Measurements from ENCODE around the gene KAT2B.

Gene KAT2B

DNA sequence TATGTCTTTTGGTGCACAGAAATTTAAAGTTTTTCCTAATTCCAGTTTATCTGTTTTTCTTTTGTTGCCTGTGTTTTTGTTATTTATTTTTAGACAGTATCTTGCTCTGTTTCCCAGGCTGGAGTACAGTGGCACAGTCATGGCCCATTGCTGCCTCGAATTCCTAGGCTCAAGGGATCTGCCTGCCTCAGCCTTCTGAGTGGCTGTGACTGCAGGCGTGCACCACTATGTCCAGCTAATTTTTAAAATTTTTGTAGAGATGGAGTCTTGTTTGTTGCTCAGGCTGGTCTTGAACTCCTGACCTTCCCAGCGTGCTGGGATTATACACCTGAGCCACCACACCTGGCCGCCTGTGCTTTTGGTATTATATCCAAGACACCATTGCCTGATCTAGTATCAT is 22.8 kb downstream of the KAT2B start:
- in situ Hi-C loops (cut with HindIII; ENCODE audit: low sequenced_read_pairs), result no loop called here

DNA sequence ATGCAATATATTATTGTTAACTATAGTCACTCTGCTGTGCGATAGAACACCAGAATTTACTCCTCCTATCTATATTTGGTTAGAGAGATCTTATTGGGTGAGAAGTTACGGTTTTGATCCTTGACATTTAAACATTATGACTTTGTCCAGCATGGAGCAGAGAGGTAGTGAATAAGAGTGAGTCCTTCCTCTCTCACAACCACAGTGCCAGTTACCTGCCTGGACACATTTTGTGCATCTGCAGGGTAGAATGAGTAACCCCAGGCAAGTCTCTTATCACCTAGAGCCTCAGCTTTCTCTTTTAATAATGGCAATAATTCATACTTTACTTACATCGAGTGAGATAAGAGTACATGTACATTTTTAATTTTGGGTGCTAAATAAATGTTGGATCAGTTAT is 24.1 kb downstream of the KAT2B start:
- in situ Hi-C loops (cut with HindIII; ENCODE audit: low sequenced_read_pairs), result no loop called here

DNA sequence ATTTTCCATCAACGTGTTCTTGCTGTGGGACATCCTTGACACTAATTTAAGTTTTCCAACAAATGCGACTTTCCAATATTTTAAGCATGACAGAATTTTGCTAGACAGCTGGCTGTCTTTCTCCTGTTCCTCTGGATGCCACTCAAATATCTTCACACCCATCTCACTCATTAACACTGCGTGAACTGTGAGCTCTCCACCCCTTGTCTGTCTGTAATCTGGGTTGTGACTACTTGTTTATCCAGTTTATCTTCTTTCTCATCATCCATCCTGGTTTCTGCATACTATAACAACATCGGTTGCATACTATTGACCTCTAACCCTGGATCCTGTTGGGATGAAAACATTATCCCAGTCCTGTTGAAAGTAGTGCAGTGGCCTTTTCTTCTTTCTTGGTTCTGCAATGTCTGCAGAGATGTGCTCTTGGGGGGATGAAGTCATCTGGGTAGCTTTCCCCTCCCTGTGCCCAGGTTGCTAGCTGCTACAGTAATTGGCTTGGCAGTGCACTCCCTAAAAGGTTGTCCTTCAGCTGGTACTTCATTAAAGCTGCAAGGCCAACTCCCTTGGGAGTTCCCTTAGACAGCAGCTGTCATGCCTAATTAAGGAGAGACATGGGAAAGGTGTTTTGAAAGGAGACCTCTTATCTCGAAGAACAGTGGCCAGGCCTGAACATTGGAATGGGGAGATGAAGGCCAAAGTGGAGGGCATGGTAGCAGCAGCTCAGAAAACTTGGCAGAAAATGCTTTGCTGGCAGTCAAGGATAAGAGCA is 24.7 kb downstream of the KAT2B start:
- in situ Hi-C loops (cut with HindIII; ENCODE audit: low sequenced_read_pairs), result no loop called here

DNA sequence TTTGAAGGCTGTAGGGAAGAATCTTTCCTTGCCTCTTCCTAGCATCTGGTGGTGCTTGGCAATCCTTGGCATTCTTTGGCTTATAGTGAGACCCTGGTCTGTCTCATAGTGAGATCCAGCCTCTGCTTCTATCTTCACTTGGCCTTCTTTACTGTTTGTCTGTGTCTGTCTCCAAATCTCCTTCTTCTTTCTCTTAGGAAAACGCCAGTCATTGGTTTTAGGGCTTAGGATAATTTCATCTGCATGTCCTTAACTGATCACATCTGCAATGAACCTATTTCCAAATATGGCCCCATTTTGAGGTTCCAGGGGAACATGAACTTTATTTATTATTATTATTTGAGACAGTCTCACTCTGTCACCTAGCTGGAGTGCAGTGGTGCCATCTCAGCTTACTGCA is 25.8 kb downstream of the KAT2B start:
- in situ Hi-C loops (cut with HindIII; ENCODE audit: low sequenced_read_pairs), result no loop called here

DNA sequence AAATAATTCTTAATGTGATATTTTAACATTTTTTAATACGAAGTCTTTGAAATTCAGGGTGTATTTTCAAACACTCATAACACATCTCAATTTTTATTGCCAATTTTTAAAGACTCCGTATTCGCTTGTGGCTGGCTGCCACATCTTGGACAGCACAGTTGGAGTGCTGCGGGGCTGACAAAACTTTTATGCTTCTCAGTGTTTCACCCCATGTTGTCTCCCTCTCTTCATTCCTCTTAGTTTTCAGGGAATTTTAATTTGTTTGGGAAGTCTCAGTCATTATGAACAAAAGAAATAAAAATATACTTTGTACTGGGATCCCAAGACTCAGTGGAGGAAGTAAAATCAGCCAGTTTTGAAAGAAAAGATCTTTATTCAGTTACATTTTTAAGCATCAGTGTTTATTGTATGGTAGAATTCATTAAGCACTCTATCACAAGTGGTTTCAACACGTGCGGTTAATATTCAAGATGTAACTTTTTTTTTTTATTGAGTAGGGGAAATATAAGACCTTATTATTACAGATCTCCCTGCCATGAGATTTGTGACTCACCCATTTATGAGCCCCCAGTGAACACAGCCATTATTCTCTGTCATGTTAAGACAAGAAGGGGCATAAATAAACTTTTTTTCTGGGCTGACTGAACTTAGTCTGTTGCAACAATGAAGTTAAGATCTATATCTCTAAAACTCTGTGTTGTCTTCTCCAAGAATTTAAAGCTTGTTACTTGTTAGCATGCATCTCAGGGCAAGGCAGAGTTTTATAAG is 26.8 kb downstream of the KAT2B start:
- in situ Hi-C loops (cut with HindIII; ENCODE audit: low sequenced_read_pairs), result no loop called here

DNA sequence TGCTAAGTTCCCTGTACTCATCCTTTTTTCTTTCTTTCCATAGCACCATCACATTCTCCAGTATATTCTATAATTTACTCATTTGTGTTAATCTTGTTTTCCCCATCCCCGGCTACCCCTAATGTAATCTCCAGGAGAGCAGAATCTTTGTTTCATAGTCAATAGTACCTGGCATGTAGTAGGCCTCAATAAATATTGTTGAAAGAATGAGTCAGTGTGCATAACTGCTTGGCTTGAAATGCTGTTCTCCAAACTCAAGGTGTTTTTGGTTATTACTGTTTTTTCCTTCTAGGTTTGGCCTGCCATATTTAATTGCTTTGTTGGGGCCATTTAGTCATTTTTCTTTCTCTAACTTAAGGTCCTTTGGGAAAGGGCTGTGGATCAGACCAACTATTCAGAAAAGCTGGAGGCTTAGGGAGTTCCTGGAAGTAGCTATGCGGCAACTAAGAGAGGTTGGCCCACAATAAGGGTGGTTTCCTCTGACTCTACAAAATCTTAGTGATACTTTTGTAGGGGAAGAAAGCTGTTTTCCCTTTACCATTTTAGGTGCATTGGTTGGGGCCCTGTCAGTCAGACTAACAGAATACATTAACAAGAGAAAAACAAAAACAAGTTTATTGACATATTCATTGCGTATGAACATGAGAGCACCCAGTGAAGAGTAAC is 28.4 kb downstream of the KAT2B start:
- in situ Hi-C loops (cut with HindIII; ENCODE audit: low sequenced_read_pairs), result no loop called here

DNA sequence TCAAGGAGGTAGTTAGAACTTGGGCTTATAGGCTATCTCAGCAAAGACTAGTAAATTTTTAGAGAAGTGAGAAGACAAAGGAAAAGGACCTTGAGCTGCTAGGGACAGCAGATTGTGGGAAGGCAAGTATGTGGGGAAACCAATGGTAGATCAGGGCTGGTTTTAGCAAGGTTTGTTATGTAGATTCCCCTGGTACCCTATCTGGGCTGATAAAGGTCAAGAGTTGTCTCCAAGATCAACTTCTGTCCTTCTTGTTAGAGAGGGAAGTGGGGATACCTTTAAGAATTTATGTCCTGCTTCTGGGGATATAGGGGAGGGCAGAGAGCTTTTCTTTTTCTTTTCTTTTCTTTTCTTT is 28.9 kb downstream of the KAT2B start:
- in situ Hi-C loops (cut with HindIII; ENCODE audit: low sequenced_read_pairs), result no loop called here

DNA sequence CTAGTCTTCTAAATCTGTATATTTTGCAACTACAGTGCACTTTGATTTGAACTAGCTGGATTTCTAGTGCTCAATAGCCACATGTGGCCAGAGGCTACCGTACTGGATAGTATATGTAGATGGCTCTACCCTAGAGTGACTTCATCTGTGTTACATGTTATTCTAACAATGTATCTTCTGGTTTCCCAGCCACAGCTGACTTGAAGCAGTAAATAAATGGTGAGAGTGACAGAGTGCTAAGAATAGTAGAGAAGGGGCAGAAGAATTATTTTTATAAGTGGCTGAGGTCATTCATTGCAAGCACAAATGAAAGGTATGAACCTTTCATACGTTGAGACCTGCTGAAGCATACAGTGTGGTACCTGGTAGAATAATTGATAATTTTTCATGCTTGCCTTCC is 30.9 kb downstream of the KAT2B start:
- in situ Hi-C loops (cut with HindIII; ENCODE audit: low sequenced_read_pairs), result no loop called here

DNA sequence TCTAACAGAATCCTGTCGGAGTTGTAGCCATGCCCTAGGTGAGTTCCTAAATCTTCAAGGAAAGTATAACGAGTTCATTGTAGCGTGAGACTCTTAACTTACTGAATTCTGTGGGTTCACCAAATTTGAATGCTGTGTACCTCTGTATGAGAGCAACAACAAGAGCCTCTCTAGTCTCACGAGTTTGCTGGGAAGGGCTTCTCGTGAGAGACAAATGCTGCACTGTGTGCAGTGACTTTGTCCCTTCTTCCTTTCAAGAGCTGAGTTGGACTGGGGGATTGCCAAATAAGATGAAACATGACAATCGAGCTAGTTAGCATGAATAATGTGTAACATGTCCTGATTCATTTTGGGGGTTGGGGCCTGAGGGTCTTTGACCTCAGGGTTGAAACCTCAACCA is 32.2 kb downstream of the KAT2B start:
- in situ Hi-C loops (cut with HindIII; ENCODE audit: low sequenced_read_pairs), result no loop called here

DNA sequence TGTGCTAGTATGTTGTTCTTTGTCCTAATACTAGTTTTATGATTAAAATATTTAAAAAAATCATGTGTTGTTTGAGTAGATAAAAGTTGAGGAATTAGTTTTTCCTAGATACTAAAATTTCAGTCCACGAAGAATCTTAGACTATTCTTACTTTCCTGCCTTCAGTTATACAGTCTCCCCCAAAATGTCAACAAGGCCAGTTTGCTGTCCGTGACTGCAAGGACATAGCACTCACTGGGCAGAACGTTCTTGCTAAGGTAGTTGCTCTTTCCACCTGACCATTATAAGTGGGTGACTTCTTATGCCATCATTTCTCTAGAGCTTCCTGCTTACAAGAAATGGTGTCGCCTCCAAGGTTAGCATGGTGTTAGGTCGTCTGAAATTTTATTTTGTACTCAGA is 32.8 kb downstream of the KAT2B start:
- in situ Hi-C loops (cut with HindIII; ENCODE audit: low sequenced_read_pairs), result no loop called here

DNA sequence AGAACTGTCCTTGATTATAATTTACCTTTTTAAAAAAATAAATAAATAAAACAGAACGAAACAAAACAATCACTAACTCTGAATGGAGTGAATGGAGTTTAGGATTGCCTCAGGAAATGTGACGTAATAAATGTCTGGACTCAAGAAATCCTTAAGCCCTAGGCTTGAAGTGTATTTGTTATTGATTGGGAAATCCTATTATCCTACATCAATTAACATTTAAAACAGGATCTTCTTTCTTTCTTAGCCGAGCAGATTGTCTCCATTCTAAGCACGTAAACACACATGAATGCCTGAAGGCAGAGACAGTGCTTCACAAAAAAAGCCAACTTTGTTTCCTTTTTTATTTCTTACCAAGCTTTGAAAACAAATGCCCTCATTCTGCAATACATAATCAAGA is 33.4 kb downstream of the KAT2B start:
- in situ Hi-C loops (cut with HindIII; ENCODE audit: low sequenced_read_pairs), result no loop called here

DNA sequence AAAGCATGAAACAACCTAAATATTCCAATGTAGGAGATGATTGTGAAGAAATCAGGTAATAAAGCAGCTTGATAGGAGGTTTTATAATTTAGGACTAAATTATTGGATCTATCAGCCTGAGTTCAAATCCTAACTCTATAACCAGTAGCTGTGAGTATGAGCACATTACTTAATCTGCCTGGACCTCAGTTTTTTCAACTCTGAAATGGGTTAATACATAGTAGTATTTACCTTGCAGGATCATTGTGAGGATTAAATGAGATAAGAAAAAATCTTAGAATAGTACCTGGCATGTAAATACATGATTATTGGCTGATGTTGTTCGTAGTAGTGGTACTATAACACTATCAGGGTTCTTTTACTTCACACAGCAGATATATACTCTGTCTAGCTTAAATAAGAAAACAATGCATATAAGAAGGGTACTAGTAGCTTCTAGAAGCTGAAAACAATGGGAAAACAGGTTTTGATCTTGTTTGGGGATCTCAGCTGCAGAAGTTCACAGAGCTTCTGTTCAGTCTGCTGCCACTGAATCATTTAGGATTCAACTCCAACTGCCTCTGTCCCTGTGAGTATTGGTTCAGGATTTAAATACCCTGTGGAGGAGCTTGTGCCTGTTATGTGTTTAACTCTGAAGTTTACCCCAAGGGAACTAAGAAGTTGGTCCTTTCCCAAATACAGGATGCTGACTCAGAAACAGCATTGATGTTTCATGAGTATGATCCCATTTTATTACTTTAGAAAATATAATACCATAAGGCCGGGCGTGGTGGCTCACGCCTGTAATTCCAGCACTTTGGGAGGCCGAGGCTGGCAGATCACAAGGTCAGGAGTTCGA is 34.2 kb downstream of the KAT2B start:
- in situ Hi-C loops (cut with HindIII; ENCODE audit: low sequenced_read_pairs), result no loop called here

DNA sequence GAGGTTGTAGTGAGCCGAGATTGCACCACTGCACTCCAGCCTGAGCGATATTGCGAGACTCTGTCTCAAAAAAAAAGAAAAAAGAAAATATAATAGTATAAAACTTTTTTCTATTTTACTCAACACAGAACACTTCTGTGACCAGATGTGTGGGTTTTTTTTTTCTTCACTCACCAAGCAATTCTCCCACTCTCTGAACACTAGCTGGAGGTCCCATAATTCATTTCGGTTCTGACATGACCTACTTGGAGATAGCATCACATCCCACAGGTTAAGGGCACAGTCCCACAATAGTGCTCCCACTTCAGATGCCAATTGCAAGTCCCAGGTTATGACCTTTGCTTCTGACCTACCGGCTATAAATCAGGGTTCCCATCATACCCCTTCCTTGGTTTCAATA is 35.0 kb downstream of the KAT2B start:
- in situ Hi-C loops (cut with HindIII; ENCODE audit: low sequenced_read_pairs), result no loop called here

DNA sequence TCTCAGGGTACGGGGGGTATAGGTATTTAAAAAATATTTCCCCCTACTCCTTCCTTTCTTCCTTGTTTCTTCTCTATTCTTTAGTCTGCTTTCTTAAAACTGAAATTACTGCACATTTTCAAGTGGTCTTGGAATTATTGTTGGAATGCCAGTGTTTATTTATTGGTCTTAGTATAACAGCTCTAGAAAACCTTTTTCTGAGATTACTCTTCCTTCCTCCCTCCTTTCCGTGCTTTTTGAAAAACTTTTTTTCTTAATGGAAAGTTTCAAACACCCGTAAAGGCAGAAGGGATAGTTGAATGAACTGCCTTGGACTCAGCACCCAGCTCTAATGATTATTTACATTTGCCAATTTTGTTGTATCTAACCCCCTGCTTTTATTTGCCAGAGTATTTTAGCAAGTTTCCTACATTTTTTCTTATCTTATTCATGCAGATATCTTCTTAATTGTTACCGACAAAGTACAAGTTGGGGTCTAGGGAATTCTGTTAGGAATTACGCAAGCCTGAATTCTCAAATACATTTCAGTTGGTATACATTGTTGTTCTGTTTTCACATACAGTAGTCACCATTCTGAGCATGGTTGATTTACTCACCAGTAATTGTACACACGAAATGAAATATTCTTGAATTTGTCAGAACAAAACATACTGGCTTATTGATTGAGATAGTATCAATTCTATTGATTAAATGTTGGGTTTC is 36.2 kb downstream of the KAT2B start:
- in situ Hi-C loops (cut with HindIII; ENCODE audit: low sequenced_read_pairs), result no loop called here

DNA sequence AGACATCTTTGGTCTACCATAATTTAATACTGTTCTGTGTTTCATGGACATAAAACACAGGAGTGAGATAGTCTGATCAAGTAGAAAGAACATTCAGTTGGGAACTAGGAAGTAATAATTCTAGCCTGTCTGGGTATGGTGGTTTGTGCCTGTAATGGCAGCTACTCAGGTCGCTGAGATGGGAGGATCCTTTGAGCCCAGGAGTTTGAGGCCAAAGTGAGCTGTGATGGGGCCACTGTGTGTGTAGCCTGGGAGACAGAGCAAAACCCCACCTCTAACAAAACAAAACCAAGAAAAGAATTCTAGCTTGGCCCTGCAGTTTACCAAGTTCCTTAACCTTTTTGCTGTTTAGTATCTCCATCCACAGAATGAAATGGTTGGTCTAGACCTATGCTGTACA is 36.8 kb downstream of the KAT2B start:
- in situ Hi-C loops (cut with HindIII; ENCODE audit: low sequenced_read_pairs), result no loop called here

DNA sequence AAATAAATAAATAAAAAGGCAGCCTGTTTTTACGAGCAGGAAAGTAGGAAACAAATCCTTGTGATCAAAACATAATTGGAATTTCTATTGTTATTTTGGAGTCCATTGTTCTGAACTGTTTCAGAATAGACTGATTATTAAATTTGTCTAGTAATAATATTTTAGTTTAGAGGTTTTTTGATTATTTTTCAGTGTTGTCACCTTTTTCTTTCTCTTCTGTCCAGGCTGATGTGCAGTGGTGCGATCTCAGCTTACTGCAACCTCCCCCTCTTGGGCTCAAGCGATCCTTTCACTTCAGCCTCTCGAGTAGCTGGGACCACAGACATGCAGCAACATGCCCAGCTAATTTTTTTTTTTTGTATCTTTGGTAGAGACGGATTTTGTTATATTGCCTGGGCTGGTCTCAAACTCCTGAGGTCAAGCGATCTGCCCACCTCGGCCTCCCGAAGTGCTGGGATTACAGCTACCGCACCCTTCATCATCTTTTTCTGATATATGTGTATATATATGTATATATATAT is 38.0 kb downstream of the KAT2B start:
- in situ Hi-C loops (cut with HindIII; ENCODE audit: low sequenced_read_pairs), result no loop called here

DNA sequence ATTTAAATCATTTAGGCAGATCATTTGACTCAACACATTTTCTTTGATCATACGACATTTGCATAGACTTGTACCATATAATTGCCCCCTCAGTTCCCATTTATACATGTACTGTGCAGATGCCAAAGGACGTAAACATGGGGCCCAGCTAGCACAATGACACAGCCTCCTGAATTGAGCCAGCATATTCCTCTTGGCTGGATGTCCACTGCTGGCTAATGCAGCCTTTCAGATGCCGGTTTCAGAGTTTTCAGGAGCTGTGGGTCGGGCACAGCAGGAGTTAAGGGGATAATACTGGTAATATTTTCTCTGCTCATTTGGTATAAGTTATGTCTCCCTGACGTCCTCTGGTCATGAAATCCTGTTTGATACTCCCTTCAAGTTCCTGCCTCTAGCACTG is 39.4 kb downstream of the KAT2B start:
- in situ Hi-C loops (cut with HindIII; ENCODE audit: low sequenced_read_pairs), result no loop called here

DNA sequence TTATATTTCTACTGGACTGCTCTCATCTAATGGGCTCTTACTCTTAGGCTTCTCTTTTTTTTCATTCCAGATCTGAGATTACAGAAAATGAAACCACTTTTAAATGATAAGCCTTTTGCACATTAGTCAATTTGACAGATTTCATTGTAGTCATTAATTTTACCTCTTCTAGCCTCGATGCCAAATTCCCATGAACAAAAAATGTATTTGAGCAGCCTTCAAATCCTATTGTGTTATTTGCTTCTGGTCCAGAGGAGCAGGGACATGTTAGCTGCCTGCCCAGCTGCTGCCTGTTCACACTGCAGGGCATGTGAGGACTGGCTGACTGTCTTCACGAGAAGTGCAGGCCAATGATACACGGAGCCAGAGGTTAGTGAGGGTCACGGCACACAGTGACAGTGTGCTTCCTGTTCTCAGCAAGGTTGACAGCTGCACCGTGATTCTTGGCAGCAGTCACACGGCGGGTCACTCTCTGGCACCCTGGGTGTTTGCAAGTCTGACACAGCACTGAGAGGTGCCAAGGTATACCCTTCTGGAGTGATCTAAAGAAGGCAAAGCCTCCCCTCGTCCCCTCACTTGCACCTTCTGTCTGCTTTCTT is 40.8 kb downstream of the KAT2B start:
- in situ Hi-C loops (cut with HindIII; ENCODE audit: low sequenced_read_pairs), result no loop called here

DNA sequence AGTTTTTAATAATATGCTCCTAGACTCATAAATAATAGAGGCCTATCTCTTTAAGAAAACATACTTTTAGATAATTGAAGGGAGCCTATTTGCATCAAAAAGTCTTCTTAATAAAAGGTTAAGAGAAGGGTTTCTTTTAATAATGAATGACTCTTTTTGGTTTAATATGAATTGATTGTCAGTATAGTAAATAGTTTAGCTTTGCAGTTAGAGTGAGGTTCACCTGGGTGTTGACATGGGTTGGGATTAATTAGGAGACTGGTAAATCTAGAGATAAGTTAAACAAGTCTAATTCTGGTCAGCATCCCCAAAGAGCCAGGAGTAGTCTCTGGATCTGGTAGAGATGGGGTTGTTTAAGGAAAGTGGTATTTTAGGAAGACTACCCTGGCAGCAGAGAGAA is 43.0 kb downstream of the KAT2B start:
- in situ Hi-C loops (cut with HindIII; ENCODE audit: low sequenced_read_pairs), result no loop called here

DNA sequence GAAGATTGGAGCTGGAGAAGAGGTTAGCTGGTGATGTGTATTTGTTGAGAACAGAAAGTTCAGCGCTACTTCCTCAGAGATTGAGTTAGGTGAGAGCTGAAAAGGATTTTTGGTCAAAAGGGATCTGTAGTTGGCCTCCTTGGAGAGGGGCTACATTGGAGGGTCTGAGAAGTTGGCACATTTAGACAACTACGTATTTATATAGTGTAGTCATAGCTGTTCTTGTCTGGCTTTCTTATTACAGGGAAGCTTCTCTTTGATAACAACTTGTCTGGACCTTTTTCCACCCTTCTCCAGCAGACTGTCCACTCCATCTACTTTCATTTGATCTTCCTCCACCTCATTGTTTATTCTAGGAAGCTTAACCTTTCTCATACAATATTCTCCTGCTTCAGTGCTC is 43.7 kb downstream of the KAT2B start:
- in situ Hi-C loops (cut with HindIII; ENCODE audit: low sequenced_read_pairs), result no loop called here

Measured in DLD1 (cell line).